Measurements from ENCODE around the gene SNAI3. TPM values are rescaled to one million over a fixed set of nuclear protein-coding genes. Genes with fewer than 3 reads are reported as not detected.
A peak's percentile ranks its signal among the peaks of the same experiment; 100 is the strongest.

The SNAI3 gene
- total and polyA plus RNA-seq, 5 donors from 2014 or later = 10.4 to 17.4 (median 16.1) TPM

DNA sequence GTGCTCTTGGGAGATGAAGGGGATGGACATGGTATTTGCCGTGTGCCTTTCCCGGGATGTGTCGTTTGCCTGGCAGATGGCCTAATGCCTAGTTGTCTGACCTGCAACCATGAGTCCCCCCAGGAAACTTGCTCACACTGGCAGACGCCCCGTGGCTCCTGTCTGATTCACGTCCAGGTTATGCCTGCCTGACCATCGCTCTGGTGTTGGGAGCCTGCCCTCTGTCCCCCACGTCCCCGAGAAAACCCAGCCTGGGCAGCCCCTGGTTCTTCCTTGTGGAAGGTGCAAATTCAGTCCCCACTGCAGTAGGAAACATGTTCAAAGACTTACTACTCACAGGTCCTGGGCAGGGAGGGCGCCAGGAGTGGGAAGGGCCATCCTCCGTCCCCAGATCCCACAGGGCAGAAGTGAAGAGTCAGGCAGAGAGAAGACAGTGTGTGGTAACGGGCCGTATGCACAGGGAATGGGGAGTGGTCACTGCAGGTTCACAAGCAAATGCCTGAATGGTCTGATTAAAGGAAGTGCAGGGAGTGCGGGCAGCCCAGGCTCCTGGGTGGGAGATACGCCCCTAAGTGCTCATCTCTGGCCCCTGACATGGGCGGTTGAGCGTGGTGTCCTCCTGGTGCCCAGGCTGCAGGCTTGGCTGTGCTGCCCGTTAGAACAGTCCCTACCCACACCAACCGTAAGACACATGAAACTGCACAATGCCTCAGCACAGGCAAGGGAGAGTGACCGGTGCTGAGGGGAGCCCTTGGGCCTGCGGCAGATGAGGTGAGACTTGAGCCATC, 4.2 kb upstream of the SNAI3 start:
- no peak overlapping the region for H3K27ac ChIP-seq (ENCODE audit: insufficient read depth, low read length, poor library complexity, severe bottlenecking)
- ATAC-seq (ENCODE audit: low read depth in 2 of 2) = no peak
- H3K4me1 ChIP-seq (ENCODE audit: control insufficient read depth, insufficient read depth, low read length, poor library complexity, severe bottlenecking) = peaks cover 53% of the 10 kb centered on the region
- no peaks in the 10 kb centered on the region for H3K36me3 Mint-ChIP-seq
- H3K27me3 Mint-ChIP-seq = no peaks in the 10 kb centered on the region
- no peak for DNase-seq
- no peak overlapping the region for H3K4me3 ChIP-seq (ENCODE audit: low read depth, low read length)
- no peaks in the 10 kb centered on the region for H3K9me3 ChIP-seq (ENCODE audit: control insufficient read depth in 2 of 2, low read length in 2 of 2)
- no peaks in the 10 kb centered on the region for H3K27me3 ChIP-seq (ENCODE audit: control insufficient read depth, insufficient read depth, low read length)
- peak overlapping the region; percentile 58 to 83 (median 75) for H3K4me3 Mint-ChIP-seq
- peaks cover 0 to 67% (median 15%) of the 10 kb centered on the region in 4 donors for H3K4me1 Mint-ChIP-seq
- peak overlapping the region; percentile 71 to 94 (median 73) for H3K27ac Mint-ChIP-seq
- H3K36me3 ChIP-seq (ENCODE audit: control insufficient read depth, insufficient read depth, low read length) = peaks cover 1% of the 10 kb centered on the region
- no peaks in the 10 kb centered on the region for H3K9me3 Mint-ChIP-seq

DNA sequence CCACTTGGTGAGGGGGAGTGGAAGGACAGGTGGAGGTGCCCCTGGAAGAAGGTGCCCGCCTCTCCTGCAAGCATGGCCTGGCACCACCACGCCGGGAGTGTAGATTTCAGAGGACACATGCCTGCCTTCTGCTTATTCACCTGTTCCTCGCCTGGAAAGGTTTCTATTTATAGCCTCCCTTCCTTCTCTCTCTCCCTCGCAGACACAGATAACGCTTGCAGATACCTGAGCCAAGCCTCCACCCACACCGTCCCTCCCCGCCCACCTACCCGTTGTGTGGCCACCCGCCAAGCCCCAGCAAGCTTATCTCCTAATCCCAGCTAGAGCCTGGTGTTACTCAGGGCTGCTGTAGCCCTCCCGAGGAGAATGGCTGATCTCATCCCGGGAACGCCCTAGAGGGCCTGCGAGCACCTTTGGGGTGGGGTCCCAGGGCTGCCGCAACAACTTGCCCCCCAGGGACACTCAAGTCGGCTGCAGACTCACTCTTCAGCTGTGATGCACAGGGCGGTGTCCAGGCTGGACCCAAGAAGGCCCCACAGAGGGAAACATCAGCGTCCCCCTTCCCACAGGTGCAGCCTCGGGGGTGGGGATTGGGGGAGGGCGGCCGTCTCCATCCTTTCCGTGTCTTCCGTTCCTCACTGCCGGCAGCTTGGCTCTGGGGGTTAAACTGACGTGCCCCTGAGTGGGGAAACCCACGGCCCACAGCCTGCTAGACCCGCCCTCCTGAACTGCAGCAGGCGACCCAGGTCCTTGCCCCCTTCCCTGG, 1.9 kb upstream of the SNAI3 start:
- Mint-ChIP-seq H3K4me3 (peak overlapping the region; percentile 46 to 84 (median 50)), H3K9me3 (no peaks in the 10 kb centered on the region), H3K4me1 (peaks cover 0 to 77% (median 30%) of the 10 kb centered on the region in 4 donors), H3K36me3 (no peaks in the 10 kb centered on the region), H3K27ac (peak overlapping the region in 2 of 3 donors; percentile 14 to 62), H3K27me3 (no peaks in the 10 kb centered on the region)
- no peak for ATAC-seq (ENCODE audit: low read depth in 2 of 2)
- Histone ChIP-seq H3K4me3 (ENCODE audit: low read depth, low read length) (no peak overlapping the region), H3K27me3 (ENCODE audit: control insufficient read depth, insufficient read depth, low read length) (no peaks in the 10 kb centered on the region), H3K4me1 (ENCODE audit: control insufficient read depth, insufficient read depth, low read length, poor library complexity, severe bottlenecking) (peaks cover 61% of the 10 kb centered on the region), H3K36me3 (ENCODE audit: control insufficient read depth, insufficient read depth, low read length) (no peaks in the 10 kb centered on the region), H3K27ac (ENCODE audit: insufficient read depth, low read length, poor library complexity, severe bottlenecking) (no peak overlapping the region), H3K9me3 (ENCODE audit: control insufficient read depth in 2 of 2, low read length in 2 of 2) (no peaks in the 10 kb centered on the region)
- DNase-seq = no peak

DNA sequence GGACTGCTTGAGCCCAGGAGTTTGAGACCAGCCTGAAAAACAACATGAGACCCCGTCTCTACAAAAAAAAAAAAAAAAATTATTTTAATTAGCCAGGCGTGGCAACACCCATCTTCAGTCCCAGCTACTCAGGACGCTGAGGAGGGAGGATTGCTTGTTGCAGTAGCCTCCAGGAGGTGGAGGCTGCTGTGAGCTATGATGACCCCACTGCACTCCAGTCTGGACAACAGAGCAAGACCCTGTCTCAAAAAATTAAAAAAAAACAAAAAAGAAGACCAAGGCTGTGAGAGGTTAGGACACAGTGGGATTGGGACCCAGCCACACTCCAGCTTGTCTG, 1.3 kb upstream of the SNAI3 start:
- Histone ChIP-seq H3K9me3 (ENCODE audit: control insufficient read depth in 2 of 2, low read length in 2 of 2) (no peaks in the 10 kb centered on the region), H3K4me3 (ENCODE audit: low read depth, low read length) (no peak overlapping the region), H3K4me1 (ENCODE audit: control insufficient read depth, insufficient read depth, low read length, poor library complexity, severe bottlenecking) (peaks cover 57% of the 10 kb centered on the region), H3K27ac (ENCODE audit: insufficient read depth, low read length, poor library complexity, severe bottlenecking) (no peak overlapping the region), H3K36me3 (ENCODE audit: control insufficient read depth, insufficient read depth, low read length) (no peaks in the 10 kb centered on the region), H3K27me3 (ENCODE audit: control insufficient read depth, insufficient read depth, low read length) (no peaks in the 10 kb centered on the region)
- ATAC-seq (ENCODE audit: low read depth in 2 of 2) = no peak
- Mint-ChIP-seq H3K9me3 (no peaks in the 10 kb centered on the region), H3K27ac (no peak overlapping the region), H3K36me3 (no peaks in the 10 kb centered on the region), H3K4me1 (peaks cover under 1 to 74% (median 31%) of the 10 kb centered on the region in 4 donors), H3K4me3 (peak overlapping the region in 3 of 4 donors; percentile 32 to 54 (median 46)), H3K27me3 (no peaks in the 10 kb centered on the region)
- DNase-seq = no peak

DNA sequence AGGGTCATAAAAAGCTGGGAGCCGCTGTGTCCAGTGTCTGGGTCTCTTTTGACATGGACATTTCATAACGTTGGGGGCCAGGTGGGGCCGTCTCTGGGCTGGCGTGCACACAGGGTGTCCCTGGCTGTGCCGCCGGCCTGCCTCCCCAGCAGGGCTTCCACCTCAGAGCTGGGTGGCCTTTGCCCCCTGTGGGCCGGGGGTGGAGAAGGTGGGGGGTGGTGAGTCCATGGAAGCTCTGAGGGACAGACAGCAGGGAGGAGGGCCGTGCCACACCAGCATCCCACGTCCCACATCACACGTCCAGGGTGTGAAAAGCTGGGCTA, 908 bp upstream of the SNAI3 start:
- no peak overlapping the region for H3K27ac Mint-ChIP-seq
- H3K27ac ChIP-seq (ENCODE audit: insufficient read depth, low read length, poor library complexity, severe bottlenecking) = no peak overlapping the region
- ATAC-seq (ENCODE audit: low read depth in 2 of 2) (no peak), DNase-seq (no peak)
- no peaks in the 10 kb centered on the region for H3K9me3 Mint-ChIP-seq
- no peaks in the 10 kb centered on the region for H3K36me3 ChIP-seq (ENCODE audit: control insufficient read depth, insufficient read depth, low read length)
- H3K4me1 Mint-ChIP-seq = peaks cover 5 to 73% (median 33%) of the 10 kb centered on the region in 4 donors
- H3K27me3 ChIP-seq (ENCODE audit: control insufficient read depth, insufficient read depth, low read length) = no peaks in the 10 kb centered on the region
- H3K9me3 ChIP-seq (ENCODE audit: control insufficient read depth in 2 of 2, low read length in 2 of 2) = no peaks in the 10 kb centered on the region
- peak overlapping the region; percentile 83 to 95 (median 88) for H3K4me3 Mint-ChIP-seq
- H3K4me3 ChIP-seq (ENCODE audit: low read depth, low read length) = peak overlapping the region; percentile 24
- no peaks in the 10 kb centered on the region for H3K27me3 Mint-ChIP-seq
- H3K36me3 Mint-ChIP-seq = no peaks in the 10 kb centered on the region
- peaks cover 57% of the 10 kb centered on the region for H3K4me1 ChIP-seq (ENCODE audit: control insufficient read depth, insufficient read depth, low read length, poor library complexity, severe bottlenecking)

DNA sequence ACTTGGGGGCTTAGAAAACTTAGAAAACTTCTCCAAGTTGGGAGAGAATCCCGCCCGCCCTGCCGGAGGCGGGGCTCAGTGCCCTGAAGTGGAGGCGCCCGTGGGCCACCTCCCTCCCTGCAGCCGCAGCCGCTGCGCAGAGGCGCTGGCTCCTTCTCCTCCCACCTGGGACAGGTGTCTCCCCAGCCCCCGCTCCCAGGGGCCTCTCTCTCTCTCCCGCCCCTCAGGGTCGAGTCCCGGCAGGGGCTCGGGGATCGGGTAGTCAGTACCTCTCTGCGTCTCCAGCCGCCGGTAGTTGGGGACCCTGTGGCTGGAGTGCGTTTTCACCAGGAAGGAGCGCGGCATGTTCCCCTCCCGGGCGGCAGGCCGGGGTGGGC, 257 bp downstream of the SNAI3 start:
- H3K4me3 Mint-ChIP-seq = peak overlapping the region; percentile 83 to 95 (median 90)
- H3K27ac Mint-ChIP-seq = peak overlapping the region in 1 of 3 donors; percentile 48
- H3K27me3 ChIP-seq (ENCODE audit: control insufficient read depth, insufficient read depth, low read length) = no peaks in the 10 kb centered on the region
- no peak for DNase-seq
- H3K27ac ChIP-seq (ENCODE audit: insufficient read depth, low read length, poor library complexity, severe bottlenecking) = peak overlapping the region; percentile 68
- peak; percentile 35 to 36 for ATAC-seq (ENCODE audit: low read depth in 2 of 2)
- H3K9me3 Mint-ChIP-seq = no peaks in the 10 kb centered on the region
- H3K9me3 ChIP-seq (ENCODE audit: control insufficient read depth in 2 of 2, low read length in 2 of 2) = no peaks in the 10 kb centered on the region
- no peaks in the 10 kb centered on the region for H3K27me3 Mint-ChIP-seq
- H3K36me3 ChIP-seq (ENCODE audit: control insufficient read depth, insufficient read depth, low read length) = peaks cover under 1% of the 10 kb centered on the region
- peaks cover 11 to 73% (median 38%) of the 10 kb centered on the region in 4 donors for H3K4me1 Mint-ChIP-seq
- H3K4me3 ChIP-seq (ENCODE audit: low read depth, low read length) = peak overlapping the region; percentile 61
- H3K36me3 Mint-ChIP-seq = peaks cover under 1% of the 10 kb centered on the region
- H3K4me1 ChIP-seq (ENCODE audit: control insufficient read depth, insufficient read depth, low read length, poor library complexity, severe bottlenecking) = peaks cover 57% of the 10 kb centered on the region

DNA sequence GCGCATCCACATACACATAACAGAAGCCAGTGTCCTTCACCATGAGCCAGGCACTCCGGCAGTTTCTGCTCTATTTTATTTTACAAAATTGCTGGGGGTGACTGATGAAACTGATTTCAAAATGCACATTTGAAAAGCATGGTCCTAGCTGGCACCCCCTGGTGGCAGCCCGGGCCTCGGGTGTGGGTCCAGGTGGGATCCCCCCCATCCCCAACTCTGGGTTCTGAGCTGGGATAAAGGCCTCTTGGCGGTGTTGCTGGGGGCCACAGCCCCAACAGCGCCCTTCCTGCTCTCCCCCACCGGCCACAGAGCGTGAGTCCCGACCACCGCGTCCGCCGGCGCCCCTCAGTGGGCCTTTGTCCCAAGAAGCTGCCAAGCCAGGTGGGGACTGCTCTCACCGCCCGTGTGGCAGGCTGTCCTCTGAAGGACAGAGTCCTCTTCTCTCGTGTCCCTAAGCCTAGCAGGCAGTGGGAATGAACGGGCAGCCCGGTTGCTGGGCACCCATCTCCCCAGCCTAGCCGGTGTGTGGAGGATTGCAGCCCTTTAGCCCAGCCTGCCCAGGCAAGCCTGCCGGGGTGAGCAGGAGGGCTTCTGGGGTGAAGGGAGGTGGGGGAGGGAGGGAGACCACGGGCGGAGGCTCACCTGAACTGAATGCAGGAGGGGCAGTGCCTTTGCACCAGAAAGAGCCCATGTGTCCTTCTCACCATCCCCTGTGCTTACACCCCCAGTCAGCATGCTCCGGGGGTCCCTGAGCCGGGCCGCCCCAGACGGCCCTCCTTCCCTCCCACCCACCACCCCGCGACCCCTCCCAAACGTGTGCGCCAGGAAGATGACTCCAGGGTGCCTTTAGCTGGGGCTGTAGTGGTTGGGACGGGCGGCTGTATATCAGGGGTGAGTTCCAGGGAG, 898 bp downstream of the SNAI3 start:
- Mint-ChIP-seq H3K36me3 (peaks cover 3% of the 10 kb centered on the region), H3K4me1 (peaks cover 10 to 71% (median 35%) of the 10 kb centered on the region in 4 donors), H3K27me3 (no peaks in the 10 kb centered on the region), H3K27ac (peak overlapping the region; percentile 62 to 94 (median 64)), H3K4me3 (peak overlapping the region; percentile 83 to 95 (median 90)), H3K9me3 (no peaks in the 10 kb centered on the region)
- Histone ChIP-seq H3K27ac (ENCODE audit: insufficient read depth, low read length, poor library complexity, severe bottlenecking) (peak overlapping the region; percentile 68), H3K4me3 (ENCODE audit: low read depth, low read length) (peak overlapping the region; percentile 61), H3K36me3 (ENCODE audit: control insufficient read depth, insufficient read depth, low read length) (peaks cover 5% of the 10 kb centered on the region), H3K4me1 (ENCODE audit: control insufficient read depth, insufficient read depth, low read length, poor library complexity, severe bottlenecking) (peaks cover 57% of the 10 kb centered on the region), H3K9me3 (ENCODE audit: control insufficient read depth in 2 of 2, low read length in 2 of 2) (no peaks in the 10 kb centered on the region), H3K27me3 (ENCODE audit: control insufficient read depth, insufficient read depth, low read length) (no peaks in the 10 kb centered on the region)
- peak; percentile 38 to 62 (median 48) for DNase-seq
- ATAC-seq (ENCODE audit: low read depth in 2 of 2) = peak; percentile 13 to 23

DNA sequence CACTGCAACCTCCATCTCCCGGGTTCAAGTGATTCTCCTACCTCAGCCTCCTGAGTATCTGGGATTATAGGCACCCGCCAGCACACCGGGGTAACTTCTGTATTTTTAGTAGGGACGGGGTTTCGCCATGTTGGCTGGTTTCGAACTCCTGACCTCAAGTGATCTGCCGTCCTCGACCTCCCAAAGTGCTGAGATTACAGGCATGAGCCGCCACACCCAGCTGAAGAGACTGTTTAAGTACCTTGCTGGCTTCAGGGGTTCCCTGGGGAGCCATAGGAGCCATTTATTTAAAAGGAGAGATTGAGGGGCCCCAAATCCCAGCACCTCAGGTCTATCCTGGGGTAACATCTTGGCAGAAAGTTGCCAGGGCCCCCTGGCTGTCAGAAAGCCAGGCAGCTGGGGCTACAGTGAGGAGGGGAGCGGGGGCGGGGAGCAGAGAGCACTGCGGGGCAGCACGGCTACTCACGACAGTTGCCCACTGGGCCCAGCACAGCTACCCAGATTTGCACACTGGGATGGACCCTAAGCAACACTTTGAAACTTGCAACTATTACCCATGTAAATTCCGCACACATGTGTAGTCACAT, 1.6 kb downstream of the SNAI3 start:
- H3K36me3 ChIP-seq (ENCODE audit: control insufficient read depth, insufficient read depth, low read length) = peaks cover 5% of the 10 kb centered on the region
- no peak overlapping the region for H3K27ac ChIP-seq (ENCODE audit: insufficient read depth, low read length, poor library complexity, severe bottlenecking)
- Mint-ChIP-seq H3K27me3 (no peaks in the 10 kb centered on the region), H3K36me3 (peaks cover 3% of the 10 kb centered on the region), H3K4me1 (peaks cover 10 to 65% (median 35%) of the 10 kb centered on the region in 4 donors), H3K9me3 (no peaks in the 10 kb centered on the region), H3K4me3 (peak overlapping the region; percentile 83 to 95 (median 90)), H3K27ac (peak overlapping the region in 1 of 3 donors; percentile 42)
- ATAC-seq (ENCODE audit: low read depth in 2 of 2) (no peak), DNase-seq (no peak)
- no peaks in the 10 kb centered on the region for H3K9me3 ChIP-seq (ENCODE audit: control insufficient read depth in 2 of 2, low read length in 2 of 2)
- H3K4me3 ChIP-seq (ENCODE audit: low read depth, low read length) = peak overlapping the region; percentile 61
- no peaks in the 10 kb centered on the region for H3K27me3 ChIP-seq (ENCODE audit: control insufficient read depth, insufficient read depth, low read length)
- peaks cover 55% of the 10 kb centered on the region for H3K4me1 ChIP-seq (ENCODE audit: control insufficient read depth, insufficient read depth, low read length, poor library complexity, severe bottlenecking)
